ENCODE measurements around the gene DSC1.

DSC1 gene

DNA sequence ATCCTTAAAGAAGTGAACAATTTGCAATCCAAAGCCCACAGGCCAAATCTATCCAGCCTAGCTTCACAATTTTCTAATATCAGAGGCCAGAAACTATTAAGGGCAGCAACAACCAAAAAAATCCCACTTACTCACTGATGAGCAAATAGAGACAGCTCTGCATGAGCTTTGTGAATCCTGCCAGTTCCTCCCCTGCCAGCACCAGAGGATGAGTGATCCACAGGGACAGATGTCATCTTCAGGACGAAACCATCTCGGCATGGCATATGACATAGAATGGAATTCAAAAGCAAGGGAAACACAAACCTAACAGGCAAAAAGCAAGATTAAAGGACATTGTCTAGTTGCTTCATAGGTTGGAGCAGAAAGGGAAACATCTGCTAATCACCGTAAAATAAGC lies 58.2 kb downstream of the DSC1 start:
- DNase-seq (ENCODE audit: insufficient read length, low spot score) (no peak), FAIRE-seq (no peak)
- TF ChIP-seq, protein P1, sequence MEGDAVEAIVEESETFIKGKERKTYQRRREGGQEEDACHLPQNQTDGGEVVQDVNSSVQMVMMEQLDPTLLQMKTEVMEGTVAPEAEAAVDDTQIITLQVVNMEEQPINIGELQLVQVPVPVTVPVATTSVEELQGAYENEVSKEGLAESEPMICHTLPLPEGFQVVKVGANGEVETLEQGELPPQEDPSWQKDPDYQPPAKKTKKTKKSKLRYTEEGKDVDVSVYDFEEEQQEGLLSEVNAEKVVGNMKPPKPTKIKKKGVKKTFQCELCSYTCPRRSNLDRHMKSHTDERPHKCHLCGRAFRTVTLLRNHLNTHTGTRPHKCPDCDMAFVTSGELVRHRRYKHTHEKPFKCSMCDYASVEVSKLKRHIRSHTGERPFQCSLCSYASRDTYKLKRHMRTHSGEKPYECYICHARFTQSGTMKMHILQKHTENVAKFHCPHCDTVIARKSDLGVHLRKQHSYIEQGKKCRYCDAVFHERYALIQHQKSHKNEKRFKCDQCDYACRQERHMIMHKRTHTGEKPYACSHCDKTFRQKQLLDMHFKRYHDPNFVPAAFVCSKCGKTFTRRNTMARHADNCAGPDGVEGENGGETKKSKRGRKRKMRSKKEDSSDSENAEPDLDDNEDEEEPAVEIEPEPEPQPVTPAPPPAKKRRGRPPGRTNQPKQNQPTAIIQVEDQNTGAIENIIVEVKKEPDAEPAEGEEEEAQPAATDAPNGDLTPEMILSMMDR (IDR thresholded peaks at IDR 0.05; ENCODE audit: insufficient read depth, missing control alignments), result no peak

DNA sequence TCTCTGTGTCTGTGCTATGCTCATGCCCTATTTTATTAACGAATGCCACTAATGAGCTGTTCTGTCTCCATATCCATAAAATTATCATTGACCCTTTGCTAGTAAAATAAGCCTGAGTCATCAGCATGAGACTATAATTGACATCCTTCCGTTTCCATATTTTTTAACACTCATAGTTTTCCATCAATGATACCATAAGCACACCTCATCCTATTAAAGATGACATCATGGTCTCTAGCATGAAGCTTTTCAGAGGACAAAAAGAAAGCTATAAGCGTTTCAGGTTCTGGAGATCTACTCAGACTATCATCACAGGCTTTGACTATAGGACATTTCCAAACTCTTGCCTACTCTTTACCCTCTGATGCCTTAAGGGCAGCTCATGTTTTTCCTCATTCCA lies 59.2 kb downstream of the DSC1 start:
- TF ChIP-seq, protein P1 (IDR thresholded peaks at IDR 0.05; ENCODE audit: insufficient read depth, missing control alignments), result no peak
- DNase-seq (ENCODE audit: insufficient read length, low spot score), result no peak
- FAIRE-seq, result no peak

DNA sequence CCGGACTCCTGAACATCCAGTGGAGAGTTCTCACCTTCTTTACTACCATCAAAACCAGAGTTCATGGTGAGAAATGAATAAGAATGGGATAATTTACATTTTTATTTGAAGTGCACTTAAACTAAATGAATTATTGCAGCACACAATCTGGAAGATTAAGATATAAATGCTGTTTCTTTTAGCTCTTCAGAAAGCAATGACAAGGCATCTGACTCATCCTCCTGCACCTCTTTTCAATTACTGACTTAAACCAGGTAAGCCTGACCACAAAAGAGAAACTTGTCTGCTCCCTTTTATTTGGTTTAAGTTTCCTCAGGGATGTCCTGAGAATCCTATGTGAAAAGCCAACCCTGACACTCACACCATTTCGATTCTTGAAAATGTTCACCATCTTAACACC lies 59.7 kb downstream of the DSC1 start:
- FAIRE-seq (no peak), DNase-seq (ENCODE audit: insufficient read length, low spot score) (no peak)
- TF ChIP-seq, protein P1 (IDR thresholded peaks at IDR 0.05; ENCODE audit: insufficient read depth, missing control alignments), result no peak

DNA sequence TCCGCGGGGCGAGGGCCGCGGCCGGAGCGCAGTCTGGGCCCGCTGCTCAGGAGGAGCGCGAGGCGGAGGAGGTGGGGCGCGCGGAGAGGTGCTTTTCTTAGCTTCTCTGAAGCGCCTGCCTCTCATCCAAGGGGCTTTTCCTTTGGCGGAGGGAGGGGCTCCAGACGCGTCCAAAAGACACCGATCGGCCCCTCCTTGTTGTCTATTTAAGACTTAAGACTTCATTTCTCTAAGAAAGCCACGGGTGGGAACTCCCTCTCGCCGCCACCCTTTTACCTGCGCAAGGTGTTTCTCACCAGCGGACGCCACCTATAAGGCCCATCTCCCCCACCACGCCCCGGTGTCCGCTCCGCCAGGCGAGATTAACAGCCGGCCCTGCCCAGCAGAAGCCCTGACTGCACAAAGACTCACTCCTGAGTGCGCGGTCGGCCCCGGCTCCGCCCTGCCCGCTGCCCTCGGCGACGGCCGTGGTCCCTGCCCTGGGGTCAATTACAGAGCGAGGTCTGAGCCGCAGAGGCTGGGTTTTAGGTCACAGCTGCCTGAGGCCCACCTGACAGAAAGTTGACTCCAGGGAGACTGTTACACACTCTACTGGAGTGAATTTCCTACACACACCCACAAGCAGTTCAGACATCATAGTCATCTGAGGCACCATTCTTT lies 60.5 kb downstream of the DSC1 start, which contains the start of gene DSC2:
Gene DSC2 (minus strand): TSS at position 397 of the 660 bp plus-strand sequence. CDS start 450 bp downstream, outside the sequence.
- FAIRE-seq (no peak), DNase-seq (ENCODE audit: insufficient read length, low spot score) (peak; percentile 20)
- TF ChIP-seq, protein P1 (IDR thresholded peaks at IDR 0.05; ENCODE audit: insufficient read depth, missing control alignments), result no peak

DNA sequence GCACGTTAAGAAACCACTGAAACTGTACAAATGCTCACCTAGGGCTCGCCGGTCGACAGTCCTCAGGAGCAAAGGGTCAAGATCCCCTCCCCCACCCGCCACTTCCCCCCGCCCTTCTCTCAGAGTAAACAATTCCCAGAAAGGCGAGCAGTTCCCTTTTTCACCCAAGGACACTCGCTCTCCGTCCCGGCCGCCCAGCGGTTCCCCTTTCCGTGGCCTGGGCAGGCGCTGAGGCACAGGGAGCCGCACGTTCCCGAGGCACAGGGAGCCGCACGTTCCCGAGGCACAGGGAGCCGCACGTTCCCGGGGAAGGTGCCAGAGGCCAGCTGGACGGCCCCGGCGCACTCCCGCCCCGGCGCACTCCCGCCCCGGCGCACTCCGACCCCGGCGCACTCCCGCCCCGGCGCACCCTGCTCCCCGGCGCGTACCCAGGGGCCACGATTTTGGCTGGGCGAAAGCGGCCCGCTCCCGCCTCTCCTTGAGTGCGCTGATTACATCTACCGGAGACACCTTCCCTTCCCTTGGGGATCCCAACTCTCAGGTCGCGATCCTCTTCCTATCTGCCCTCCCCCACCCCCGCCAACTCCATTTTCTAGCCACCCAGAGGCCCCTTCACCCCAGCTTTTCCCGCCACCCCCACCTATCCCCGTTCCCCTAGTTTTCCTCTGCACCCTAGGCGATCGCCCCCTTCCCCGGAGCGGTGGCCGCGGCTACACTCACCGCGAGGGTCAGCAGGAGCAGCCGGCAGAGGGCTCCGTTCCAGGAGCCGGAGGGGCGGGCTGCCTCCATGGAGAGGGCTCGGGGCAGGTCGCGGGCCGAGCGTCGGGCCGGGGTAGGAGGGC lies 61.3 kb downstream of the DSC1 start:
- FAIRE-seq, result no peak
- peak; percentile 22 for DNase-seq (ENCODE audit: insufficient read length, low spot score)
- TF ChIP-seq, protein P1 (IDR thresholded peaks at IDR 0.05; ENCODE audit: insufficient read depth, missing control alignments), result no peak

DNA sequence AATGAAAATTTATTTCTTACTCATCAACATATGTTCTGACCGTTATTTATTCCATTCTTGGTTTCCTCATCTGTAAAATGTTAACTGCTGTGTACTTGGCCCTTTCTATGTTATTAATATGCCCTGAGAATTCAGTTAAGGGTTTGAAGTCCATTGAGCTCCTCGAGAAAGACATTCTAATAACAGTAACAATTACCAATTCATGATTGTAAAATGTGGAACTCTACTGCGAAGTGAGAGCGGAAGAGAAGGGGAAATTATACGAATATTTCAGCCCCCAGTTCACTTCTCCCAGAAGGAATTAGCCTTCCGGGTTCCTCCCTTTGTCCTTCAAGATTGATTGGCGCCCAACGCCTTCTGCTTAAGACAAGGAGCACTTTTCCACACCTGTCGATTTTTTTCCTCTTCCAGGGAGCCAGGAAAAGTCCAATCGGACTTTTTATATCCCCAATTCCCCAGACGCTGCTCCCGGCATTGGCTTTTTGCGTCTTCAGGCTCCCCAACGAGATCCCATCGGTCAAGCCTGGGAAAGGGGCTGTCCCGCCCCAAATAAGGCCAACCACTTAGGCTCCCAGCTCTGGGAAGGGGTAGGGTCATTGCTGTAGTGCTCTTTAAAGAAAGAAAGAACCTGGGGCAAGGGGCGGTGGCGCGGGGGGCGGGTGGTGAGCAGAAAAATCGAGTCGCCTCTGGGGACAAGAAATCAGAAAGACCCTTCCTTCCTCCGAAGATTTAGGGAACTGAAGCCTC lies 62.0 kb downstream of the DSC1 start:
- DNase-seq (ENCODE audit: insufficient read length, low spot score) (no peak), FAIRE-seq (no peak)
- TF ChIP-seq, protein P1 (IDR thresholded peaks at IDR 0.05; ENCODE audit: insufficient read depth, missing control alignments), result no peak
